Measurements from ENCODE around the gene MAK.

Gene MAK

DNA sequence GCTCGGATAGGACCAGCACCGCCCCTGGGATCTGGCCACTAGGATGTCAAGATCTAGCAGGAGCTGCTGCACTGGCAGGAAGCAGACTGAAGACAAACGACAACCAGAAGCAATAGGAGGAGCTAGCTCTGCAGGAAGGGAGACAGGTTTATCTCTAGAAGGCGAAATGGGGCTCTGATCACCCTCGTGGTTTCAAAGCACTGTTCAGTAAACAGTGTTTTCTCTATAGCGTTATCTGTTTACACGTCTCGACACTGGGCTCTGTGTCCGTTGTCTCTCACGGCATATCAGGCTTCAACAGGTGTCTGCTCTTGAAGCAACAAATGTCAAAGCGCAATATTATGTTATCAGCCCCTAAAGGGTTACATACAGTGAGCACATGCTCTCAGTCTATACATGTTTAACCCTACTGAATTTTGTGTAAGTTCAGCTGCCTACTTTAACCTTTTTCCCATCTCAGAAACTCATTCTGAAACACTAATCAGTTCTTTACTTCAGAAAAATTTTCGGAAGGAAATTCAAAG is 66.9 kb downstream of the MAK start:
- Histone ChIP-seq H3K27me3 (ENCODE audit: insufficient read depth, low read depth) (no peaks in the 10 kb centered on the region), H3K4me2 (no peak overlapping the region), H3K36me3 (ENCODE audit: insufficient read depth) (no peaks in the 10 kb centered on the region), H4K20me1 (ENCODE audit: insufficient read depth) (no peaks in the 10 kb centered on the region), H3K79me2 (ENCODE audit: insufficient read depth, low read depth) (no peaks in the 10 kb centered on the region), H2AFZ (ENCODE audit: low read depth) (no peak overlapping the region), H3K4me3 (IDR thresholded peaks at IDR 0.05; ENCODE audit: insufficient read depth, low read depth, low read length) (no peak overlapping the region), H3K4me1 (ENCODE audit: low read depth, poor library complexity, severe bottlenecking) (no peaks in the 10 kb centered on the region), H3K9ac (no peak overlapping the region), H3K27ac (no peak overlapping the region)
- TF ChIP-seq CTCF (conservative IDR thresholded peaks at IDR 0.05; ENCODE audit: low read depth, low read length) = no peak

- H3K9ac ChIP-seq = no peak overlapping the region
- H3K36me3 ChIP-seq (ENCODE audit: insufficient read depth) = no peaks in the 10 kb centered on the region
- H4K20me1 ChIP-seq (ENCODE audit: insufficient read depth) = no peaks in the 10 kb centered on the region
- no peak overlapping the region for H3K4me3 ChIP-seq (IDR thresholded peaks at IDR 0.05; ENCODE audit: insufficient read depth, low read depth, low read length)
- H2AFZ ChIP-seq (ENCODE audit: low read depth) = no peak overlapping the region
- no peak overlapping the region for H3K27ac ChIP-seq
- TF ChIP-seq CTCF (conservative IDR thresholded peaks at IDR 0.05; ENCODE audit: low read depth, low read length) = no peak
- no peaks in the 10 kb centered on the region for H3K27me3 ChIP-seq (ENCODE audit: insufficient read depth, low read depth)
- no peaks in the 10 kb centered on the region for H3K79me2 ChIP-seq (ENCODE audit: insufficient read depth, low read depth)
- no peaks in the 10 kb centered on the region for H3K4me1 ChIP-seq (ENCODE audit: low read depth, poor library complexity, severe bottlenecking)
- H3K4me2 ChIP-seq = no peak overlapping the region
Observed at GRCh38 chr6:10769419-10769818, 68.9 kb downstream of the MAK start.

- Histone ChIP-seq H2AFZ (ENCODE audit: low read depth) (no peak overlapping the region), H3K4me2 (no peak overlapping the region), H3K27ac (no peak overlapping the region), H3K4me3 (IDR thresholded peaks at IDR 0.05; ENCODE audit: insufficient read depth, low read depth, low read length) (no peak overlapping the region), H3K4me1 (ENCODE audit: low read depth, poor library complexity, severe bottlenecking) (peaks cover 11% of the 10 kb centered on the region), H4K20me1 (ENCODE audit: insufficient read depth) (no peaks in the 10 kb centered on the region), H3K27me3 (ENCODE audit: insufficient read depth, low read depth) (no peaks in the 10 kb centered on the region), H3K79me2 (ENCODE audit: insufficient read depth, low read depth) (no peaks in the 10 kb centered on the region; the same call in 1 of the 2 replicates), H3K36me3 (ENCODE audit: insufficient read depth) (no peaks in the 10 kb centered on the region), H3K9ac (no peak overlapping the region)
- no peak for TF ChIP-seq CTCF (conservative IDR thresholded peaks at IDR 0.05; ENCODE audit: low read depth, low read length)
Observed at GRCh38 chr6:10763006-10763405, 75.3 kb downstream of the MAK start.

DNA sequence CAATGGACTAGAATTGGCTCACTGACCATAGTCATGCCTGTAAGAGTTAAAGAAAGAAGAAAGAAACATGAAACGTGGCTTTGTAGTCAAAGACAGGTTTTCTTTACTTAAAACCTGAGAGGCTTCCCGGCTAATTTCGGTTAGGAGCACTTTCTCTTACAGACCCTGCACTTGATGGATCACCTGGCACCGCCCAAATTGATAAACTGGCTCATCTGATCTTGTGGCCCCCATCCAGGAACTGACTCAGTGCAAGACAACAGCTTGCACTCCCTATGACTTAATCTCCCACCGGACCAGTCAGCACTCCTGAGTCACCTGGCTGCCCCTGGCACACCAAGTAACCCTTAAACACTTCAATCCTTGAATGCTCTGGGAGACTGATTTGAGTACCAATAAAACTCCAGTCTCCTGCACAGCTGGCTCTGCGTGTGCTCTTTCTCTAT is 78.4 kb downstream of the MAK start:
- H4K20me1 ChIP-seq (ENCODE audit: insufficient read depth) = no peaks in the 10 kb centered on the region
- H3K79me2 ChIP-seq (ENCODE audit: insufficient read depth, low read depth) = no peaks in the 10 kb centered on the region; the same call in 1 of the 2 replicates
- no peak overlapping the region; the same call in 1 of the 2 replicates for H3K27ac ChIP-seq
- no peaks in the 10 kb centered on the region for H3K36me3 ChIP-seq (ENCODE audit: insufficient read depth)
- H3K4me3 ChIP-seq (IDR thresholded peaks at IDR 0.05; ENCODE audit: insufficient read depth, low read depth, low read length) = no peak overlapping the region
- no peak overlapping the region for H2AFZ ChIP-seq (ENCODE audit: low read depth)
- H3K4me2 ChIP-seq = no peak overlapping the region
- H3K4me1 ChIP-seq (ENCODE audit: low read depth, poor library complexity, severe bottlenecking) = peaks cover 17% of the 10 kb centered on the region
- TF ChIP-seq CTCF (conservative IDR thresholded peaks at IDR 0.05; ENCODE audit: low read depth, low read length) = no peak
- no peaks in the 10 kb centered on the region for H3K27me3 ChIP-seq (ENCODE audit: insufficient read depth, low read depth)
- no peak overlapping the region for H3K9ac ChIP-seq
